ENCODE data around the gene HERPUD1.

DNA sequence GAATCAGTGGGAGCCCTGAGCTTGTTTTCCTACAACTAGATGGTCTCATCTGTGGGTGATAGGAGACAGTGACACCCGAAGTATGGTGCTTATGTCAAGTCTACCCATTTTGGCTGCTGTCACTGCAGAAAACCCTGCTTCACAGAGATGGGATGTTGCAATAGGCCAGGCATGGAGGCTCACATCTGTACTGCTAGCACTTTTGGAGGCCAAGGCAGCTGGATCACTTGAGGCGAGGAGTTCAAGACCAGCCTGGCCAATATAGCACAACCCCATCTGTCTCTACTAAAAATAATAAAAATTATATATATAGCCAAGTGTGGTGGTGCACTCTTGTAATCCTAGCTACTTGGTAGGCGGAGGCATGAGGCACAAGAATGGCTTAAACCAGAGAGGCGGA lies 2.3 kb upstream of the HERPUD1 start:
- TF ChIP-seq CTCF (IDR thresholded peaks at IDR 0.05) (no peak), HDAC2 (IDR thresholded peaks at IDR 0.05) (no peak), TFCP2L1 (CRISPR knock-in tag; IDR thresholded peaks at IDR 0.05) (no peak), POLR2A (IDR thresholded peaks at IDR 0.05; ENCODE audit: low read length) (no peak), ESRRA (IDR thresholded peaks at IDR 0.05; ENCODE audit: borderline replicate concordance, low read length) (no peak), NR3C1 (IDR thresholded peaks at IDR 0.05) (no peak), CHD4 (IDR thresholded peaks at IDR 0.05; ENCODE audit: borderline replicate concordance) (no peak), EP300 (IDR thresholded peaks at IDR 0.05) (no peak), RCOR1 (IDR thresholded peaks at IDR 0.05; ENCODE audit: low read depth, low read length) (no peak)
- TF ChIP-seq, protein P1, sequence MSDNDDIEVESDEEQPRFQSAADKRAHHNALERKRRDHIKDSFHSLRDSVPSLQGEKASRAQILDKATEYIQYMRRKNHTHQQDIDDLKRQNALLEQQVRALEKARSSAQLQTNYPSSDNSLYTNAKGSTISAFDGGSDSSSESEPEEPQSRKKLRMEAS (IDR thresholded peaks at IDR 0.05): no peak
